WTC11 (cell line): ENCODE data around the gene QRICH2. TPM values are rescaled to one million over a fixed set of nuclear protein-coding genes. Genes with fewer than 3 reads are reported as not detected.

ENCODE experiments used
- ATAC-seq: fragments of 200-7000 bp; cut with Tn5 transposase; 2 replicates; pipeline ENCODE4 v1.10.0; 2021; ENCODE audit warnings: mild to moderate bottlenecking, moderate library complexity
- CTCF ChIA-PET: fragments of 300-600 bp; sonication (Branson Sonifier 250); formaldehyde crosslinking; loops from one replicate; lab custom pipeline; 2021; ENCODE audit warnings: antibody characterized with exemption; lab: Charles Lee
- POLR2A ChIA-PET: fragments of 350-600 bp; sonication (Branson Sonifier 250); formaldehyde crosslinking; loops from one replicate; lab custom pipeline; 2021; ENCODE audit warnings: antibody characterized with exemption; lab: Charles Lee
- DNase-seq: peaks from one replicate; pipeline ENCODE4 v3.0.0; 2021; ENCODE audit warnings: low spot score
- H3K27ac Mint-ChIP-seq: 2 replicates; pipeline ENCODE4 v1.8.0; 2021; ENCODE audit warnings: mixed read lengths
- H3K27me3 Mint-ChIP-seq: 2 replicates; pipeline ENCODE4 v1.8.0; 2021; ENCODE audit warnings: low read depth, mild to moderate bottlenecking, moderate library complexity, mixed read lengths
- H3K36me3 Mint-ChIP-seq: 2 replicates; pipeline ENCODE4 v1.8.0; 2021; ENCODE audit warnings: mixed read lengths
- H3K4me1 Mint-ChIP-seq: 2 replicates; pipeline ENCODE4 v1.8.0; 2022; ENCODE audit warnings: mixed read lengths
- H3K4me3 Mint-ChIP-seq: 2 replicates; pipeline ENCODE4 v1.8.0; 2021; ENCODE audit warnings: mild to moderate bottlenecking, moderate library complexity, mixed read lengths
- H3K9me3 Mint-ChIP-seq: 2 replicates; pipeline ENCODE4 v1.8.0; 2021; ENCODE audit warnings: mixed read lengths
- ESRRA ChIP-seq: sonication (generic); formaldehyde crosslinking; IDR thresholded peaks from 2 replicates; pipeline ENCODE4 v1.8.1; 2022; ENCODE audit warnings: mild to moderate bottlenecking, missing genetic modification reagents, borderline replicate concordance
- GTF2I ChIP-seq: fragments of 250-450 bp; sonication (Bioruptor Pico); conservative IDR thresholded peaks from 2 replicates; pipeline ENCODE4 v1.4.0; 2021; ENCODE audit warnings: mild to moderate bottlenecking
- IRF2 ChIP-seq: sonication (generic); formaldehyde crosslinking; IDR thresholded peaks from 2 replicates; pipeline ENCODE4 v1.8.0; 2022; ENCODE audit warnings: low read depth, missing genetic modification reagents, borderline replicate concordance
- OVOL2 ChIP-seq: fragments of 250-450 bp; sonication (Bioruptor Pico); IDR thresholded peaks from 2 replicates; pipeline ENCODE4 v1.9.0; 2021; ENCODE audit warnings: mild to moderate bottlenecking, borderline replicate concordance
- SP1 ChIP-seq: sonication (generic); formaldehyde crosslinking; conservative IDR thresholded peaks from 2 replicates; pipeline ENCODE4 v1.8.1; 2022; ENCODE audit warnings: missing genetic modification reagents
- TEAD4 ChIP-seq: sonication (generic); formaldehyde crosslinking; IDR thresholded peaks from 2 replicates; pipeline ENCODE4 v1.8.0; 2022; ENCODE audit warnings: mild to moderate bottlenecking, missing genetic modification reagents
- TP53 ChIP-seq: sonication (generic); formaldehyde crosslinking; IDR thresholded peaks from 2 replicates; pipeline ENCODE4 v1.8.1; 2023; ENCODE audit warnings: mild to moderate bottlenecking, missing genetic modification reagents
- ZNF138 ChIP-seq: sonication (generic); formaldehyde crosslinking; conservative IDR thresholded peaks from 2 replicates; pipeline ENCODE4 v1.8.1; 2022; ENCODE audit warnings: mild to moderate bottlenecking, moderate library complexity, missing genetic modification reagents
- total RNA-seq: library from RNA; stranded (reverse); gene quantifications from 3 replicates; pipeline ENCODE4 v1.2.3, GENCODE V29; 2021
- TF ChIP-seq, protein P1 (sequence below): fragments of 250-450 bp; sonication (Bioruptor Pico); conservative IDR thresholded peaks from 2 replicates; pipeline ENCODE4 v1.9.0; 2021; ENCODE audit warnings: mild to moderate bottlenecking
- TF ChIP-seq, protein P2 (sequence below): sonication (generic); formaldehyde crosslinking; IDR thresholded peaks from 2 replicates; pipeline ENCODE4 v1.8.0; 2022; ENCODE audit warnings: mild to moderate bottlenecking, missing genetic modification reagents
- TF ChIP-seq, protein P3 (sequence below): sonication (generic); formaldehyde crosslinking; IDR thresholded peaks from 2 replicates; pipeline ENCODE4 v1.8.1; 2022; ENCODE audit warnings: mild to moderate bottlenecking, moderate library complexity, missing genetic modification reagents
- TF ChIP-seq, protein P4 (sequence below): sonication (generic); formaldehyde crosslinking; IDR thresholded peaks from 2 replicates; pipeline ENCODE4 v1.8.1; 2023; ENCODE audit warnings: mild to moderate bottlenecking, missing genetic modification reagents
- TF ChIP-seq, protein P5 (sequence below): sonication (generic); formaldehyde crosslinking; IDR thresholded peaks from 2 replicates; pipeline ENCODE4 v1.8.0; 2022; ENCODE audit warnings: mild to moderate bottlenecking, missing genetic modification reagents
- TF ChIP-seq, protein P6 (sequence below): sonication (generic); formaldehyde crosslinking; IDR thresholded peaks from 2 replicates; pipeline ENCODE4 v1.8.1; 2022; ENCODE audit warnings: missing genetic modification reagents, borderline replicate concordance
- TF ChIP-seq, protein P7 (sequence below): fragments of 250-450 bp; sonication (Bioruptor Pico); IDR thresholded peaks from 2 replicates; pipeline ENCODE4 v1.9.0; 2021; ENCODE audit warnings: mild to moderate bottlenecking, borderline replicate concordance
- TF ChIP-seq, protein P8 (sequence below): sonication (generic); formaldehyde crosslinking; IDR thresholded peaks from 2 replicates; pipeline ENCODE4 v1.8.1; 2023; ENCODE audit warnings: mild to moderate bottlenecking, missing genetic modification reagents, moderate library complexity

Gene QRICH2
- total RNA-seq, 1 experiment from 2014 or later: 1.5 TPM

DNA sequence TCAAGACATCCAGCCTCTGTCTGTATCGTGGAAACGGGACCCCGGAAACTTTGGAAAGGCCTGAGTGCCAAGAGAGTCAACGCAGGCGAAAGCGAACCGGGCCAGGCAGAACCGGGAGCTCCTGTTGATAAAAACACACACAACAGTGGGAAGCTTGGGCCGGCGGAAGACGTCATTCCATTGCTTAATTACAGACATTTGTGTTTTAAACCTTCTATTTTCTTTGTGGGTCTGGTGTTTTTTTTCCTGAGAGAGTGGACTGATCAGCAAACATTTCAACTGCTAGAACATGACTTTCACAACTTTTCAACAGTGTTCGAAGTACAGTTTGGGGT, 66.9 kb downstream of the QRICH2 start (continued):
- TF ChIP-seq, protein P1, sequence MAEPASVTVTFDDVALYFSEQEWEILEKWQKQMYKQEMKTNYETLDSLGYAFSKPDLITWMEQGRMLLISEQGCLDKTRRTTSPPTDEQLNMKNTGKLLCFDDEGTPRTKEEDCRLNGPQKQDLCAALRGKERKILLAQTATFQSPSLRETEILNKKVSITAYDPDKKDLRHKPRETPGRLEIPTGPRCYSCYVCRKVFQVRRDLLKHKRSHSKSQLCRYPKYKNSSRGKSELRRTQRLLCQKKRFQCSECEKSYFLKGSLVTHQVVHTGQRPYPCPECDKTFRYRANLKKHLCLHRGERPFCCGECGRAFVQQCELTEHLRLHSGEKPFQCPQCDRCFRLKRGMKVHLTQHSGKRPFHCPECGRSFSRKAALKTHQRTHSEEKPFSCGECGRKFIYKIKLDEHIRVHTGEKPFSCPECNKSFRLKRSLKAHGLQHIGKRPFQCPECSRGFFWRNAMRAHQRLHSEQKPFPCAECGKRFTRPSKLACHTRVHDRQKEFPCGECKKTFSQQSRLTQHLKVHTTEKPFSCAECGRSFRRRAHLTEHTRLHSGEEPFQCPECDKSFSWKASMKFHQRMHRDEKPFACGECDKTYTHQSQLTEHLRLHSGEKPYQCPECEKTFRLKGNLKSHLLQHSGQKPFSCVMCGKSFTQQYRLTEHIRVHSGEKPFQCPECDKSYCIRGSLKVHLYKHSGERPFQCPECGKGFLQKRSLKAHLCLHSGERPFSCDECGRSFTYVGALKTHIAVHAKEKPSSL (CRISPR knock-in tag): no peak
- TF ChIP-seq TP53 (no peak), TEAD4 (no peak)

DNA sequence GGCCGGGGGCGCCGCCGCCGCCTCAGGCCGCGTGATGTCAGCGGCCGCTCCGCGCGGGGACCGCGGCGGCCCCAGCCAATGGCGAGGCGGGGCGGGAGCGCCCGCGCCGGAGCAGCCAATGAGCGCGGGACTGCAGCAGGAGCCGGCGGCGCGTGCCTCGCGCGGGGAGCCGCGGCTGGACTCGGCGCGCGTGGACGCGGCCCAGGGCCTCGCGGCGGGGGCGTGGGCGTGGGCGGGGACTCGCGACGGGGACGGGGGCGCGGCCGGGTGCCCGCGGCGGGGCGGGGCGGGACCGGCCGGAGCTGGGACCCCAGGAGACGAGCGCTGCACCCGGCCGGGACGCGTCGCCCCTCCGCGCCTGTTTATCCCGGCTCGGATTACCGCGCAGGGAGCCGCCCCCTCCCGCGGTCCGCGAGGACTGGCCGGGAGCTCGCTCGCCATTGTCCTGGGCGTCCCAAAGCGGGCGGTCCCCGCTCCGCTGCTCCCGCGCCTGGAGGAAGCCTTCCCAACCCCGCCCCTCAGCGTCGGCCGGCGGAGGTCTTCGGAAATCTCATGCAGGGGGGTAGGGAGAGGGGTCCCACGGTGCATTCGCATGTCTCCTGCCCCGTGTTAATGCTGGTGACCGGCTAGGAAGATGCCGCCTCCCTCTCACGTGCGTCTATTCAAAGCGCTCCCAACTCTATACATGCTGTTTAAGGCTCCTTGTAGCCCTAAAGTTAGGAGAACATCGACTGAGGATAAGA, 67.4 kb downstream of the QRICH2 start, which contains the start of gene RNF157:
TSS of gene RNF157 (minus strand) at position 33 of the 743 bp plus-strand sequence. CDS start 253 bp downstream, outside the sequence.
- CTCF ChIA-PET: interaction anchor here (0.6 to 1.9 kb wide), 10 partner anchors 20 to 282 kb away, joined by 3 to 12 read pairs (median 5); no protein-coding TSS in a partner anchor
- peak within 1 kb of the TSS; percentile 81 for H3K4me3 Mint-ChIP-seq
- POLR2A ChIA-PET: interaction anchor here (0.6 kb wide), 1 partner anchor 334 kb away, joined by 4 read pairs; no protein-coding TSS in a partner anchor
- TF ChIP-seq, protein P2, sequence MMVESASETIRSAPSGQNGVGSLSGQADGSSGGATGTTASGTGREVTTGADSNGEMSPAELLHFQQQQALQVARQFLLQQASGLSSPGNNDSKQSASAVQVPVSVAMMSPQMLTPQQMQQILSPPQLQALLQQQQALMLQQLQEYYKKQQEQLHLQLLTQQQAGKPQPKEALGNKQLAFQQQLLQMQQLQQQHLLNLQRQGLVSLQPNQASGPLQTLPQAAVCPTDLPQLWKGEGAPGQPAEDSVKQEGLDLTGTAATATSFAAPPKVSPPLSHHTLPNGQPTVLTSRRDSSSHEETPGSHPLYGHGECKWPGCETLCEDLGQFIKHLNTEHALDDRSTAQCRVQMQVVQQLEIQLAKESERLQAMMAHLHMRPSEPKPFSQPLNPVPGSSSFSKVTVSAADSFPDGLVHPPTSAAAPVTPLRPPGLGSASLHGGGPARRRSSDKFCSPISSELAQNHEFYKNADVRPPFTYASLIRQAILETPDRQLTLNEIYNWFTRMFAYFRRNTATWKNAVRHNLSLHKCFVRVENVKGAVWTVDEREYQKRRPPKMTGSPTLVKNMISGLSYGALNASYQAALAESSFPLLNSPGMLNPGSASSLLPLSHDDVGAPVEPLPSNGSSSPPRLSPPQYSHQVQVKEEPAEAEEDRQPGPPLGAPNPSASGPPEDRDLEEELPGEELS: peak; percentile 76
- TF ChIP-seq, protein P3, sequence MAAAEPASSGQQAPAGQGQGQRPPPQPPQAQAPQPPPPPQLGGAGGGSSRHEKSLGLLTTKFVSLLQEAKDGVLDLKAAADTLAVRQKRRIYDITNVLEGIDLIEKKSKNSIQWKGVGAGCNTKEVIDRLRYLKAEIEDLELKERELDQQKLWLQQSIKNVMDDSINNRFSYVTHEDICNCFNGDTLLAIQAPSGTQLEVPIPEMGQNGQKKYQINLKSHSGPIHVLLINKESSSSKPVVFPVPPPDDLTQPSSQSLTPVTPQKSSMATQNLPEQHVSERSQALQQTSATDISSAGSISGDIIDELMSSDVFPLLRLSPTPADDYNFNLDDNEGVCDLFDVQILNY: peak; percentile 80; the same call in 1 of the 2 replicates
- TF ChIP-seq, protein P4, sequence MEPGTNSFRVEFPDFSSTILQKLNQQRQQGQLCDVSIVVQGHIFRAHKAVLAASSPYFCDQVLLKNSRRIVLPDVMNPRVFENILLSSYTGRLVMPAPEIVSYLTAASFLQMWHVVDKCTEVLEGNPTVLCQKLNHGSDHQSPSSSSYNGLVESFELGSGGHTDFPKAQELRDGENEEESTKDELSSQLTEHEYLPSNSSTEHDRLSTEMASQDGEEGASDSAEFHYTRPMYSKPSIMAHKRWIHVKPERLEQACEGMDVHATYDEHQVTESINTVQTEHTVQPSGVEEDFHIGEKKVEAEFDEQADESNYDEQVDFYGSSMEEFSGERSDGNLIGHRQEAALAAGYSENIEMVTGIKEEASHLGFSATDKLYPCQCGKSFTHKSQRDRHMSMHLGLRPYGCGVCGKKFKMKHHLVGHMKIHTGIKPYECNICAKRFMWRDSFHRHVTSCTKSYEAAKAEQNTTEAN: no peak
- TF ChIP-seq, protein P5, sequence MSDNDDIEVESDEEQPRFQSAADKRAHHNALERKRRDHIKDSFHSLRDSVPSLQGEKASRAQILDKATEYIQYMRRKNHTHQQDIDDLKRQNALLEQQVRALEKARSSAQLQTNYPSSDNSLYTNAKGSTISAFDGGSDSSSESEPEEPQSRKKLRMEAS: peak; percentile 90
- TF ChIP-seq, protein P6, sequence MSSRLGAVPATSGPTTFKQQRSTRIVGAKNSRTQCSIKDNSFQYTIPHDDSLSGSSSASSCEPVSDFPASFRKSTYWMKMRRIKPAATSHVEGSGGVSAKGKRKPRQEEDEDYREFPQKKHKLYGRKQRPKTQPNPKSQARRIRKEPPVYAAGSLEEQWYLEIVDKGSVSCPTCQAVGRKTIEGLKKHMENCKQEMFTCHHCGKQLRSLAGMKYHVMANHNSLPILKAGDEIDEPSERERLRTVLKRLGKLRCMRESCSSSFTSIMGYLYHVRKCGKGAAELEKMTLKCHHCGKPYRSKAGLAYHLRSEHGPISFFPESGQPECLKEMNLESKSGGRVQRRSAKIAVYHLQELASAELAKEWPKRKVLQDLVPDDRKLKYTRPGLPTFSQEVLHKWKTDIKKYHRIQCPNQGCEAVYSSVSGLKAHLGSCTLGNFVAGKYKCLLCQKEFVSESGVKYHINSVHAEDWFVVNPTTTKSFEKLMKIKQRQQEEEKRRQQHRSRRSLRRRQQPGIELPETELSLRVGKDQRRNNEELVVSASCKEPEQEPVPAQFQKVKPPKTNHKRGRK: no peak
- no peak for TF ChIP-seq ZNF138 (CRISPR knock-in tag)
- 0 out of 2 replicates have a peak, but pooled peaks have one; percentile 31 for TF ChIP-seq ESRRA (CRISPR knock-in tag)
- TF ChIP-seq GTF2I: no peak
- TF ChIP-seq, protein P7, sequence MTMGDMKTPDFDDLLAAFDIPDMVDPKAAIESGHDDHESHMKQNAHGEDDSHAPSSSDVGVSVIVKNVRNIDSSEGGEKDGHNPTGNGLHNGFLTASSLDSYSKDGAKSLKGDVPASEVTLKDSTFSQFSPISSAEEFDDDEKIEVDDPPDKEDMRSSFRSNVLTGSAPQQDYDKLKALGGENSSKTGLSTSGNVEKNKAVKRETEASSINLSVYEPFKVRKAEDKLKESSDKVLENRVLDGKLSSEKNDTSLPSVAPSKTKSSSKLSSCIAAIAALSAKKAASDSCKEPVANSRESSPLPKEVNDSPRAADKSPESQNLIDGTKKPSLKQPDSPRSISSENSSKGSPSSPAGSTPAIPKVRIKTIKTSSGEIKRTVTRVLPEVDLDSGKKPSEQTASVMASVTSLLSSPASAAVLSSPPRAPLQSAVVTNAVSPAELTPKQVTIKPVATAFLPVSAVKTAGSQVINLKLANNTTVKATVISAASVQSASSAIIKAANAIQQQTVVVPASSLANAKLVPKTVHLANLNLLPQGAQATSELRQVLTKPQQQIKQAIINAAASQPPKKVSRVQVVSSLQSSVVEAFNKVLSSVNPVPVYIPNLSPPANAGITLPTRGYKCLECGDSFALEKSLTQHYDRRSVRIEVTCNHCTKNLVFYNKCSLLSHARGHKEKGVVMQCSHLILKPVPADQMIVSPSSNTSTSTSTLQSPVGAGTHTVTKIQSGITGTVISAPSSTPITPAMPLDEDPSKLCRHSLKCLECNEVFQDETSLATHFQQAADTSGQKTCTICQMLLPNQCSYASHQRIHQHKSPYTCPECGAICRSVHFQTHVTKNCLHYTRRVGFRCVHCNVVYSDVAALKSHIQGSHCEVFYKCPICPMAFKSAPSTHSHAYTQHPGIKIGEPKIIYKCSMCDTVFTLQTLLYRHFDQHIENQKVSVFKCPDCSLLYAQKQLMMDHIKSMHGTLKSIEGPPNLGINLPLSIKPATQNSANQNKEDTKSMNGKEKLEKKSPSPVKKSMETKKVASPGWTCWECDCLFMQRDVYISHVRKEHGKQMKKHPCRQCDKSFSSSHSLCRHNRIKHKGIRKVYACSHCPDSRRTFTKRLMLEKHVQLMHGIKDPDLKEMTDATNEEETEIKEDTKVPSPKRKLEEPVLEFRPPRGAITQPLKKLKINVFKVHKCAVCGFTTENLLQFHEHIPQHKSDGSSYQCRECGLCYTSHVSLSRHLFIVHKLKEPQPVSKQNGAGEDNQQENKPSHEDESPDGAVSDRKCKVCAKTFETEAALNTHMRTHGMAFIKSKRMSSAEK (CRISPR knock-in tag): no peak
- TF ChIP-seq OVOL2 (CRISPR knock-in tag): no peak
- peak; percentile 61 for TF ChIP-seq SP1
- 0 out of 2 replicates have a peak, but pooled peaks have one; percentile 32 for TF ChIP-seq IRF2 (CRISPR knock-in tag)
- TF ChIP-seq, protein P8, sequence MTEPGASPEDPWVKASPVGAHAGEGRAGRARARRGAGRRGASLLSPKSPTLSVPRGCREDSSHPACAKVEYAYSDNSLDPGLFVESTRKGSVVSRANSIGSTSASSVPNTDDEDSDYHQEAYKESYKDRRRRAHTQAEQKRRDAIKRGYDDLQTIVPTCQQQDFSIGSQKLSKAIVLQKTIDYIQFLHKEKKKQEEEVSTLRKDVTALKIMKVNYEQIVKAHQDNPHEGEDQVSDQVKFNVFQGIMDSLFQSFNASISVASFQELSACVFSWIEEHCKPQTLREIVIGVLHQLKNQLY (CRISPR knock-in tag): no peak

More for the DNA sequence above, 67.4 kb downstream of the QRICH2 start, which contains the start of gene RNF157:
- DNase-seq (peak; percentile 81), ATAC-seq (peak; percentile 86)
- Mint-ChIP-seq H3K4me1 (peaks cover 10% of the 10 kb centered on the region), H3K36me3 (no peaks in the 10 kb centered on the region), H3K9me3 (no peaks in the 10 kb centered on the region), H3K27ac (peak within 1 kb of the TSS; percentile 50; the same call in 1 of the 2 replicates), H3K27me3 (peaks cover 62% of the 10 kb centered on the region)
